GM21447 (cell line): Measurements from ENCODE around the gene C9.
"Not testable (repeated sequence)": the region's sequence is repeated elsewhere in the genome, so short reads cannot be mapped to it uniquely, and the experiment has no call there.

Experiments
- ATAC-seq: cut with Tn5 transposase; IDR thresholded peaks from one replicate; pipeline ENCODE4 v1.9.1; 2021; ENCODE audit not compliant: unreplicated experiment

The C9 gene

GRCh38 chr5:39333104-39333503, 31.2 kb downstream of the C9 start:
- no peak for ATAC-seq

- no peak for ATAC-seq
These were observed 32.4 kb downstream of the C9 start for GRCh38 chr5:39331861-39332381.

GRCh38 chr5:39328731-39329130, 35.6 kb downstream of the C9 start:
- ATAC-seq, result no peak

- no peak for ATAC-seq
These were observed 40.8 kb downstream of the C9 start for GRCh38 chr5:39323542-39323941.

GRCh38 chr5:39319395-39319794, 44.9 kb downstream of the C9 start:
- no peak for ATAC-seq

- not testable (repeated sequence) for ATAC-seq
These were observed 47.8 kb downstream of the C9 start for GRCh38 chr5:39316464-39316863.

GRCh38 chr5:39315995-39316394, 48.3 kb downstream of the C9 start:
- no peak for ATAC-seq

- no peak for ATAC-seq
These were observed 49.7 kb downstream of the C9 start for GRCh38 chr5:39314591-39314990.

GRCh38 chr5:39309534-39309933, 54.8 kb downstream of the C9 start:
- no peak for ATAC-seq

GRCh38 chr5:39302472-39302871, 61.8 kb downstream of the C9 start:
- ATAC-seq, result peak; percentile 73

- no peak for ATAC-seq
These were observed 62.9 kb downstream of the C9 start for GRCh38 chr5:39301406-39301805.

GRCh38 chr5:39299962-39300361, 64.3 kb downstream of the C9 start:
- no peak for ATAC-seq

- no peak for ATAC-seq
These were observed 69.6 kb downstream of the C9 start for GRCh38 chr5:39294736-39295135.

- ATAC-seq, result no peak
These were observed 79.7 kb downstream of the C9 start for GRCh38 chr5:39284552-39284951.

GRCh38 chr5:39283231-39283818, 81.0 kb downstream of the C9 start:
- peak; percentile 96 for ATAC-seq

- ATAC-seq, result no peak
These were observed 81.7 kb downstream of the C9 start for GRCh38 chr5:39282561-39282960.

- not testable (repeated sequence) for ATAC-seq
These were observed 88.4 kb downstream of the C9 start for GRCh38 chr5:39275865-39276264.

GRCh38 chr5:39274398-39275085, 89.8 kb downstream of the C9 start:
- peak; percentile 74 for ATAC-seq

- no peak for ATAC-seq
These were observed 90.9 kb downstream of the C9 start for GRCh38 chr5:39273314-39273954.

GRCh38 chr5:39272869-39273231, 91.4 kb downstream of the C9 start:
- not testable (repeated sequence) for ATAC-seq

- ATAC-seq, result peak; percentile 80
These were observed 94.0 kb downstream of the C9 start for GRCh38 chr5:39270225-39270848.

GRCh38 chr5:39267186-39267585, 97.1 kb downstream of the C9 start:
- ATAC-seq, result no peak
